ENCODE measurements around the gene WIF1. TPM values are rescaled to one million over a fixed set of nuclear protein-coding genes. Genes with fewer than 3 reads are reported as not detected.

WIF1 gene
- total RNA-seq (2014; rRNA removed; shearing (Covaris generic)) (not detected in 2 replicates), total RNA-seq (2022) (not detected in 2 replicates), Bru-seq, nascent RNA (percentile 2 among the genes with signal in this experiment), BruChase-seq, experiment 1, labeled RNA remaining after a 6-hour chase (percentile 6 among the genes with signal in this experiment), BruChase-seq, experiment 2, labeled RNA remaining after a 2-hour chase (percentile 4 among the genes with signal in this experiment)
- long read RNA-seq, result 0 reads

- POLR2A ChIA-PET, result no interaction called here
- no peaks in the 10 kb centered on the region for H3K9me3 ChIP-seq (ENCODE audit: low read length)
- no peak for DNase-seq (ENCODE audit: low spot score)
- no peak within 1 kb of the TSS for H3K4me2 ChIP-seq (ENCODE audit: low read length)
- TF ChIP-seq CTCF (conservative IDR thresholded peaks at IDR 0.05; ENCODE audit: low read length) (peak; percentile 64), EZH2phosphoT487 (IDR thresholded peaks at IDR 0.05; ENCODE audit: borderline replicate concordance, low read depth, low read length) (no peak)
- H2AFZ ChIP-seq (ENCODE audit: low read length), result no peak within 1 kb of the TSS
- H3K4me1 ChIP-seq (ENCODE audit: insufficient read depth, low read length, poor library complexity, severe bottlenecking), result no peaks in the 10 kb centered on the region
- no TSS peak for BruUV-seq (replicated peaks)
- intact Hi-C loops (cut with micrococcal nuclease; ENCODE audit: unreplicated experiment), result loop anchor here (5.0 kb wide), 1 partner anchor 111 kb away; no protein-coding TSS in a partner anchor
- H3K79me2 ChIP-seq (ENCODE audit: insufficient read depth, low read depth, low read length), result no peaks in the 10 kb centered on the region
- no peak within 1 kb of the TSS for H3K27ac ChIP-seq (ENCODE audit: low read depth, low read length, poor library complexity, severe bottlenecking)
- H3K4me3 ChIP-seq (ENCODE audit: low read depth, low read length, poor library complexity, severe bottlenecking), result no peak within 1 kb of the TSS
- H4K20me1 ChIP-seq (ENCODE audit: insufficient read depth, low read length), result no peaks in the 10 kb centered on the region
- CTCF ChIA-PET (ENCODE audit: unreplicated experiment), result no interaction called here
- H3K36me3 ChIP-seq (ENCODE audit: insufficient read depth, low read length), result no peaks in the 10 kb centered on the region
- no peaks in the 10 kb centered on the region for H3K9me2 ChIP-seq (ENCODE audit: insufficient read depth, low read length)
These were observed at the start of gene WIF1 for GRCh38 chr12:65121049-65121955. WIF1 (minus strand) TSS chr12:65121305; CDS start chr12:65121191, 114 bp downstream.

- Histone ChIP-seq H3K4me1 (ENCODE audit: insufficient read depth, low read length, poor library complexity, severe bottlenecking) (peaks cover 31% of the 10 kb centered on the region), H4K20me1 (ENCODE audit: insufficient read depth, low read length) (peaks cover 39% of the 10 kb centered on the region), H3K36me3 (ENCODE audit: insufficient read depth, low read length) (peaks cover 31% of the 10 kb centered on the region), H3K27ac (ENCODE audit: low read depth, low read length, poor library complexity, severe bottlenecking) (peak overlapping the region; percentile 75), H3K4me2 (ENCODE audit: low read length) (peak overlapping the region; percentile 93), H3K9me3 (ENCODE audit: low read length) (no peaks in the 10 kb centered on the region), H3K79me2 (ENCODE audit: insufficient read depth, low read depth, low read length) (peaks cover 65% of the 10 kb centered on the region), H2AFZ (ENCODE audit: low read length) (peak overlapping the region; percentile 89; the same call in 1 of the 2 replicates), H3K9me2 (ENCODE audit: insufficient read depth, low read length) (no peaks in the 10 kb centered on the region), H3K4me3 (ENCODE audit: low read depth, low read length, poor library complexity, severe bottlenecking) (peak overlapping the region; percentile 95)
- no TSS peak for BruUV-seq (replicated peaks)
- peak; percentile 59 for DNase-seq (ENCODE audit: low spot score)
- intact Hi-C loops (cut with micrococcal nuclease; ENCODE audit: unreplicated experiment), result loop anchor here (1.0 kb wide), 1 partner anchor 62 kb away; no protein-coding TSS in a partner anchor
- CTCF ChIA-PET (ENCODE audit: unreplicated experiment), result no interaction called here
- TF ChIP-seq CTCF (conservative IDR thresholded peaks at IDR 0.05; ENCODE audit: low read length) (no peak), EZH2phosphoT487 (IDR thresholded peaks at IDR 0.05; ENCODE audit: borderline replicate concordance, low read depth, low read length) (no peak)
- POLR2A ChIA-PET, result interaction anchor here (0.6 to 2.7 kb wide), 11 partner anchors 10 to 219 kb away, joined by 3 to 24 read pairs (median 6); no protein-coding TSS in a partner anchor
These were observed 49.2 kb upstream of the WIF1 start for GRCh38 chr12:65170209-65170881.
